GM21737 (cell line): ENCODE results near the gene PHKA2.
A peak's percentile ranks its signal among the peaks of the same experiment; 100 is the strongest.
"Not testable (repeated sequence)": the region's sequence is repeated elsewhere in the genome, so short reads cannot be mapped to it uniquely, and the experiment has no call there.

Experiments
- ATAC-seq: cut with Tn5 transposase; IDR thresholded peaks from one replicate; pipeline ENCODE4 v1.9.1; 2021; ENCODE audit warnings: mild to moderate bottlenecking, moderate library complexity; ENCODE audit not compliant: unreplicated experiment

Gene PHKA2

DNA sequence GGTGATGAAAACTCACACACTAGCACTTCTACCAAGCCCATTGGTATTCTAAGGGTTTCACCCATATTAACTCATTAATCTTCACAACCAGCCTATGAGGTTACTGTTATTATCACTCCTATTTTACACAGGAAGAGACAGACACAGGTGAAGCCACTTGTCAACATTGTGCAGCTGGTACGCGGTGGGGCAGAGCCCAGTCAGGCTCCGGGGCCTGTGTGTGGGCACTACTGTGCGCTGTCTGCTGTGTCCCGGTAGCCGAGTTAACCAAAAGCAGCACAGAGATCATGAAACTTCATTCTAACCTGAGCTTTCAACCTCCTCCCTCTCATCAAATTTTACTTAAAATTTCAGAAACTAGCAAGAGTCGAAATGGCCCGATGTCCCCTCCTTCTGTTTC lies 111.3 kb downstream of the PHKA2 start:
- no peak for ATAC-seq

DNA sequence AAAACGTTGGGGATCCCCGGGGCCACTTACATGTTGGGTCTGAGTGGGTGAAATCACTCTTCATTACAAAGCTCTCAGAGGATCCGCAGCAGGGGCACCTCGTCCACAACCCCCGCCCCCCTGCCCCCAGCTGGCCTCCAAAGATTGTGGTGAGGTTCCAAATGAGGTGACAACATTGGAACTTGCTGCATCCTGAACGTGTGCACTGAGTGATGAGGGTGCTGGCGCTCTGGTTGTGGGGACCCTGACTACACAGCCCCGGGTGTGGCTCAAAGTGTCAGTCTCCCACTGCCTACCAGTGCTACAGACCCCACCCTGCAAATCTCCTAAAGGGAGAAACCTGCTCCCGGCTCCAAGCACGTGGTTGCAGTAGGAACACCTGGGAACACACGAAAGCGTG lies 111.9 kb downstream of the PHKA2 start:
- no peak for ATAC-seq

GRCh38 chrX:18871161-18871890 lies 112.6 kb downstream of the PHKA2 start:
- ATAC-seq: no peak

- no peak for ATAC-seq
Observed at GRCh38 chrX:18864390-18864920, 119.5 kb downstream of the PHKA2 start.

DNA sequence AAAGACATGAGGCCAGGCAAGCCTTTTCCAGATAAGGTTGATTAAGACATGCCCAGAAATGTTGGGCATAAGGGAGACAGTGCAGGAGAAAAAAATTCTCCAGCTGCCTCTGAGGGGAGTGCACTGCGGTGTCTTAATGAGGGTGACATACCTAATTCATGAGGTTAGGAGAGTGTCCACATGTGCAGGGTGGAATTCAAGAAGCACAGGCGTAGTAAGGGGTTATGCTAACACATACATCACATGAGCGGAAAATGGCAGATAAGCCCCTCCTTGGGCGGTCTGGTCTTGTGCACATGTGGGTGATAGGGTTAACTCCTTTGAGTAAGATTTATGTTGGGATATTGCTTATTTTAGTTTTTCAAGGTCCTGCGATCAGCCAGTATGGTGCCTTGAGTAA lies 122.4 kb downstream of the PHKA2 start:
- no peak for ATAC-seq

DNA sequence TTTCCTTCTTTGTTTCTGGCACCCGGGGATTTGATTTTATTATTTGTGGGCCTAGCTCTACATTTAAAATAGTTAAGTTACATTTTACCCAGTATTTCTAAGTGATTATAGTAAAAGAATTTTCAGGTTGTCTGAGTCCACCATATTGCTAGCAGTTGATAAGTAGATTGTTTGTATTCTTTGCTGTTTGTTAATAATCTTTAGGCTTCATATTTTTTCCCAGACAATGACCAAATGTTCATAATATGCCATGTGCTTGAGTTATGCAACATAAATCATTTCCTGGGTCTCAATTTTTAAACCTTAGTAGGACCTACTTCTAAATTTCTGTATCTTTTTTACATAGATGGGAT lies 127.3 kb downstream of the PHKA2 start:
- no peak for ATAC-seq

DNA sequence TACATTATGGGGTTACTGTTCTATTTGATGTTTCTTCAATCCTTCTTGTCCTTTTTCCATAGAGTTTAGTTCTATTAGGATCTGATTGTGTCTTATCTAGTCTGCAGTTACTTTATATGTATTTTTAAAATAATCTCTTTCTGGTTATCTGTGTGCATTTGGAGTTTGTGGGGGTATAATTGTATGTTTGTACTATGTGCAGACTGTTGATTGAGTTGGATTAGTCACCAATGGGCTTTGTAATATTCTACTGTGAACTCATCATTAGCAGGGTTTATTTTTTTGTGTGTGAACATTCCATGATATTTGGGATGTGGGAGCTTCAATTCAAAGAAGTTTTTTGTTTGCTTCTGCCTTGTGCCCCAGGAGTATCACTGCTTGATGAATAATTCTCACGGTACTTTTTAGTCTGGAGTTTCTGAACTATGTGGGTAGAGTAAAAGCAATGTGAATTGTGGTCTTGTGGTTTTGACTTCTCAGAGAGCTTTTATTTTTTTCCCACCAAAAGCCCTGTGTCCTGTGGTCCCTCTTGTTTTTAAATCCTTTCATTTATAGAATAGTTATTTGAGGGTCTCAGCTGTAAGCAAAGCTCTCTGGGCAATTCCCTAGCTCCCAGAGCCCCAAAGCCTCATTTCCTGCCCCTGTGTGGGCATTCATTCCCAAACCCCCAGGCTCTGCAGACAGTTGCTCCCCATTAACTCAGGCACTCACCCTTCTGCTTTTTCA lies 127.8 kb downstream of the PHKA2 start:
- ATAC-seq: peak; percentile 89

DNA sequence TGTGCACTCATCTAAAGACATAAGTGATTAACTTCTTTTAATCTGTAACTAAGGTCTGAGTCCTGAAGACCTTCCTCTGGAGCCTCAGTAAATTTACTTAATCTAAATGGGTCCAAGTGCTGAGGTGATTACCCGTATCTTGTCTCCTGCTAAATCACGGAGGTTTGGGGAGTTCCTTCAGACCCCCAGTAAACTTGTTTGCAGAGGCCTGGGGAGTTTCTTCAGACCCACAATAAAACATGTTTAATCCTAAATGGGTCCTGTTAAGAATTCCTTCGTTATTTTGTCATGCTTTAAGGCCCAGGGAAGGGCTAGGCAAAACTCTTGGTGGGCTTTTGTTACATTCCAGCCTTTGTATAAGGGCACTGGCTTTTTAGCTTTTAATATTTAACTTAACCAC lies 136.0 kb downstream of the PHKA2 start:
- ATAC-seq: not testable (repeated sequence)
